Measurements from ENCODE around the gene CENPL. TPM values are rescaled to one million over a fixed set of nuclear protein-coding genes. Genes with fewer than 3 reads are reported as not detected.
"Not testable (repeated sequence)": the region's sequence is repeated elsewhere in the genome, so short reads cannot be mapped to it uniquely, and the experiment has no call there.

The CENPL gene
- total RNA-seq, 1 experiment from 2014 or later, result 30.3 TPM

DNA sequence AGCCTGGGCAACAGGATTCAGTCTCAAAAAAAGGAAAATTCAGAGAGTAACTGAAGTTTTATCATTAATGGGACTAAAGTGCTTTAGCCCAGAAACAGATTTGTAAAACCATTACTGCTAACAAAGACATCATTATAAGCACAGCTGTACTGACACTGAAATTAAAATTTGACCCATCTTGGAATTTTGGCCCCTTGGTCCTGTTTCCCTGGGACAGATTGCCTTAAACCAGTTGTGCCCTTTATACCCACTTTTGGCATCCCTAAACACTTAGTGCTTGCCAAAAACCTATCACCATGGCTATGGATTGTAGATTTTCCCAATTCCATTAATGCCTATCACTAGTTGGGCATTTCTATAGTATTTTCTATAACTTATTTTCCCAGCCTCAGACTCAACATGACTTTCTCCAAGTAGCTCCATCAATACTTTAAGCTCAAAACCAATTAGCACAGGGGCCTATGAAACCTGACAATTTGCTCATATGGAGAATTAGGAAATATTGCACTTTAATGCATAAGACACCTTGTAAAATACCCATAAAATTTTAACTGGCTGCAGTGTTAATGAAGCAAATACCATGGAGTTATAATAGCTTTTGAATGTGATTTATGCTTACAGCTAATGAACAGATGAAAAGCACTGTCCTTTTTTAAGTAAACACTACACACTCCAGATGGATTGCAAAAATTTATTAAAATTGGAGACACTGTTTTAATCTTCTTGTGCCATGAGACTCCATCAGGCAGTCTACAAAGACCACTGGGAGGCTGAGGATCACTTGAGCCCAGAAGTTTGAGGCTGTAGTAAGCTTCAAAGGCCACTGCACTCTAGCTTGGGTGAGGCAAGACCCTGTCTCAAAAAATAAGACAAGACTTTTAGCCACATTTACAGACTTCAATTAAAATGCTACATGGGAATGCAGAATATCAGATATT lies 38.8 kb upstream of the CENPL start:
- no TSS peak for BruUV-seq (replicated peaks)
- peaks cover 13% of the 10 kb centered on the region for H3K27me3 Mint-ChIP-seq (ENCODE audit: unreplicated experiment)
- CTCF ChIA-PET, result interaction anchor here (0.6 to 0.7 kb wide), 2 partner anchors 215 to 292 kb away, joined by 5 to 6 read pairs; no protein-coding TSS in a partner anchor

DNA sequence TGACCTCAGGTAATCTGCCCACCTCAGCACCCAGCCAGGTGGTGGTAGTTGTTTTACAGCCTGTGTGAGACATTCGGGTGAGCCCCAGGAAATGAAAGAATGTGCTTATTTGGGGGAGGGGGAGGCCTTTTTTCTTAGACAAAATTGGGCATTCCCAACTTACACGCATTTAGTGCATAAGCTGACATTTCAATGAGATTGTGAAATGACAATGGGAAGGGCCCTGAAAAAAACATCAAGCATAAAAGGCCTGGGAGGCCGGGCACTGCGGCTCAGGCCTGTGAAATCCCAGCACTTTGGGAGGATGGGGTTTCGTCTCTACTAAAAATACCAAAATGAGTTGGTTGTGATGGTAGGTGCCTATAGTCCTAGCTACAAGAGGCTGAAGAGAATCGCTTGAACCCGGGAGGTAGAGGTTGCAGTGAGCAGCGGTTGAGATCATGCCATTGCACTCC lies 38.1 kb upstream of the CENPL start:
- H3K36me3 Mint-ChIP-seq (ENCODE audit: insufficient read depth, unreplicated experiment), result peaks cover 97% of the 10 kb centered on the region
- TF ChIP-seq, protein P1, sequence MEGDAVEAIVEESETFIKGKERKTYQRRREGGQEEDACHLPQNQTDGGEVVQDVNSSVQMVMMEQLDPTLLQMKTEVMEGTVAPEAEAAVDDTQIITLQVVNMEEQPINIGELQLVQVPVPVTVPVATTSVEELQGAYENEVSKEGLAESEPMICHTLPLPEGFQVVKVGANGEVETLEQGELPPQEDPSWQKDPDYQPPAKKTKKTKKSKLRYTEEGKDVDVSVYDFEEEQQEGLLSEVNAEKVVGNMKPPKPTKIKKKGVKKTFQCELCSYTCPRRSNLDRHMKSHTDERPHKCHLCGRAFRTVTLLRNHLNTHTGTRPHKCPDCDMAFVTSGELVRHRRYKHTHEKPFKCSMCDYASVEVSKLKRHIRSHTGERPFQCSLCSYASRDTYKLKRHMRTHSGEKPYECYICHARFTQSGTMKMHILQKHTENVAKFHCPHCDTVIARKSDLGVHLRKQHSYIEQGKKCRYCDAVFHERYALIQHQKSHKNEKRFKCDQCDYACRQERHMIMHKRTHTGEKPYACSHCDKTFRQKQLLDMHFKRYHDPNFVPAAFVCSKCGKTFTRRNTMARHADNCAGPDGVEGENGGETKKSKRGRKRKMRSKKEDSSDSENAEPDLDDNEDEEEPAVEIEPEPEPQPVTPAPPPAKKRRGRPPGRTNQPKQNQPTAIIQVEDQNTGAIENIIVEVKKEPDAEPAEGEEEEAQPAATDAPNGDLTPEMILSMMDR (IDR thresholded peaks at IDR 0.05; ENCODE audit: unreplicated experiment), result no peak
- no peak for DNase-seq
- peaks cover 24% of the 10 kb centered on the region for H3K4me1 Mint-ChIP-seq (ENCODE audit: low read depth, unreplicated experiment)
- peaks cover 6% of the 10 kb centered on the region for H3K27me3 Mint-ChIP-seq (ENCODE audit: unreplicated experiment)
- CTCF ChIA-PET, result interaction anchor here (0.6 kb wide), 1 partner anchor 162 kb away, joined by 3 read pairs; no protein-coding TSS in a partner anchor
- intact Hi-C loops (cut with micrococcal nuclease; ENCODE audit: unreplicated experiment), result no loop called here
- H3K9me3 Mint-ChIP-seq (ENCODE audit: low read depth, unreplicated experiment), result no peaks in the 10 kb centered on the region
- H3K4me3 Mint-ChIP-seq (ENCODE audit: low read depth, unreplicated experiment), result no peak overlapping the region
- peak overlapping the region; percentile 100 for H3K27ac Mint-ChIP-seq (ENCODE audit: unreplicated experiment)
- BruUV-seq (replicated peaks), result no TSS peak

More for the DNA sequence above, 38.8 kb upstream of the CENPL start:
- Mint-ChIP-seq H3K9me3 (ENCODE audit: low read depth, unreplicated experiment) (no peaks in the 10 kb centered on the region), H3K27ac (ENCODE audit: unreplicated experiment) (peak overlapping the region; percentile 100), H3K36me3 (ENCODE audit: insufficient read depth, unreplicated experiment) (peaks cover 97% of the 10 kb centered on the region), H3K4me1 (ENCODE audit: low read depth, unreplicated experiment) (peaks cover 28% of the 10 kb centered on the region), H3K4me3 (ENCODE audit: low read depth, unreplicated experiment) (peak overlapping the region; percentile 81)
- intact Hi-C loops (cut with micrococcal nuclease; ENCODE audit: unreplicated experiment), result no loop called here
- TF ChIP-seq, protein P1 (IDR thresholded peaks at IDR 0.05; ENCODE audit: unreplicated experiment), result no peak
- DNase-seq, result no peak

DNA sequence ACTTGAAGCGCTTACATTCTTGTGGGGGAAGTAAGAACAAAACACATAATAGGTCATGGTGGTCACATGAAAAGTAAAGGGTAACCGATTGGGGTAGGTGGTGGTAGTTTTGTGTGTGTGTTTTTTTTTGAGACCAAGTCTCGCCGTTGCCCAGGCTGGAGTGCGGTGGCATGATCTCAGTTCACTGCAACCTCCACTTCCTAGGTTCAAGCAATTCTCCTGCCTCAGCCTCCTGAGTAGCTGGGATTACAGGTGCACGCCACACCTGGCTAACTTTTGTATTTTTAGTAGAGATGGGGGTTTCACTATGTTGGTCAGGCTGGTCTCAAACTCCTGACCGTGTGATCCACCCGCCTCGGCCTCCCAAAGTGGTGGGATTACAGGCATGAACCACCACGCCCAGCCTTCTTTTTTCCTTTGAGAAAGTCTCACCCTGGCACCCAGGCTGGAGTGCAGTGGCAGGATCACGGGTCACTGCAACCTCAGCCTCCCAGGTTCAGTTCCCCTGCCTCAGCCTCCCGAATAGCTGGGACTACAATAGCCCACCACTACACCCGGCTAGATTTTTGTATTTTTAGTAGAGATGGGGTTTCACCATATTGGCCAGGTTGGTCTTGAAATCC lies 37.6 kb upstream of the CENPL start:
- H3K4me3 Mint-ChIP-seq (ENCODE audit: low read depth, unreplicated experiment); DNase-seq; BruUV-seq (replicated peaks); H3K9me3 Mint-ChIP-seq (ENCODE audit: low read depth, unreplicated experiment); intact Hi-C loops (cut with micrococcal nuclease; ENCODE audit: unreplicated experiment); H3K27me3 Mint-ChIP-seq (ENCODE audit: unreplicated experiment): not testable (repeated sequence)
- Mint-ChIP-seq H3K27ac (ENCODE audit: unreplicated experiment) (peak overlapping the region; percentile 100), H3K36me3 (ENCODE audit: insufficient read depth, unreplicated experiment) (peaks cover 96% of the 10 kb centered on the region), H3K4me1 (ENCODE audit: low read depth, unreplicated experiment) (peaks cover 21% of the 10 kb centered on the region)
- CTCF ChIA-PET, result interaction anchor here (0.6 kb wide), 1 partner anchor 162 kb away, joined by 3 read pairs; no protein-coding TSS in a partner anchor

DNA sequence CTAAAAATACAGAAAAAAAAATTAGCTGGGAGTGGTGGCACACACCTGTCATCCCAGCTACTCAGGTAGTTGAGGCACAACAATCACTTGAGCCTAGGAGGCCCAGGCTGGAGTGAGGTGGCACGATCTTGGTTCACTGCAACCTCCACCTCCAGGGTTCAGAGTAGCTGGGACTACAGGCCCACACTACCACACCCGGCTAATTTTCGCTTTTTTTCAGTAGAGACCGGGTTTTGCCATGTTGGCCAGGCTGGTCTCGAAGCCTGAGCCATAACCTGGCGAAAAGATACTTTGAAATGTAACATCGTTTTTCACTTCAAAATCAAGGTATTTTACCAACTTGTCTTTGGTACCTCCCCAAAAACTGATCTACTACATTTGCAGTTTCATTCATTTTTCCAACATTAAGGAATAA lies 37.1 kb upstream of the CENPL start:
- CTCF ChIA-PET, result no interaction called here
- H3K36me3 Mint-ChIP-seq (ENCODE audit: insufficient read depth, unreplicated experiment), result peaks cover 91% of the 10 kb centered on the region

More for the DNA sequence above, 37.1 kb upstream of the CENPL start:
- H3K27me3 Mint-ChIP-seq (ENCODE audit: unreplicated experiment), result no peaks in the 10 kb centered on the region
- no TSS peak for BruUV-seq (replicated peaks)
- DNase-seq, result no peak
- H3K9me3 Mint-ChIP-seq (ENCODE audit: low read depth, unreplicated experiment), result no peaks in the 10 kb centered on the region
- H3K27ac Mint-ChIP-seq (ENCODE audit: unreplicated experiment), result peak overlapping the region; percentile 100
- TF ChIP-seq, protein P1 (IDR thresholded peaks at IDR 0.05; ENCODE audit: unreplicated experiment), result no peak
- H3K4me3 Mint-ChIP-seq (ENCODE audit: low read depth, unreplicated experiment), result no peak overlapping the region
- intact Hi-C loops (cut with micrococcal nuclease; ENCODE audit: unreplicated experiment), result no loop called here
- peaks cover 21% of the 10 kb centered on the region for H3K4me1 Mint-ChIP-seq (ENCODE audit: low read depth, unreplicated experiment)

Measured in Calu3 (cell line).